Measurements from ENCODE around the gene ERN2.

Gene ERN2

GRCh38 chr16:23683487-23683886 lies 29.5 kb downstream of the ERN2 start:
- no peak overlapping the region for H3K4me3 ChIP-seq (ENCODE audit: low read depth, low read length)
- no peak for TF ChIP-seq CTCF (IDR thresholded peaks at IDR 0.05; ENCODE audit: low read depth, low read length, missing control alignments)
- DNase-seq (ENCODE audit: low read depth), result no peak

GRCh38 chr16:23682181-23682580 lies 30.8 kb downstream of the ERN2 start:
- no peak for DNase-seq (ENCODE audit: low read depth)

GRCh38 chr16:23679986-23680336 lies 33.1 kb downstream of the ERN2 start:
- DNase-seq (ENCODE audit: low read depth), result no peak
- peak overlapping the region; percentile 82 for H3K4me3 ChIP-seq (ENCODE audit: low read depth, low read length)
- TF ChIP-seq CTCF (IDR thresholded peaks at IDR 0.05; ENCODE audit: low read depth, low read length, missing control alignments), result no peak

More at GRCh38 chr16:23682181-23682580, 30.8 kb downstream of the ERN2 start:
- TF ChIP-seq CTCF (IDR thresholded peaks at IDR 0.05; ENCODE audit: low read depth, low read length, missing control alignments), result no peak
- H3K4me3 ChIP-seq (ENCODE audit: low read depth, low read length), result no peak overlapping the region

- no peak for DNase-seq (ENCODE audit: low read depth)
- no peak for TF ChIP-seq CTCF (IDR thresholded peaks at IDR 0.05; ENCODE audit: low read depth, low read length, missing control alignments)
- H3K4me3 ChIP-seq (ENCODE audit: low read depth, low read length), result peak overlapping the region; percentile 82
Observed at GRCh38 chr16:23679274-23679985, 33.6 kb downstream of the ERN2 start.

GRCh38 chr16:23678430-23679273 lies 34.4 kb downstream of the ERN2 start, which contains the start of gene PLK1:
Gene PLK1 (plus strand): TSS chr16:23678889. CDS start chr16:23678933, 44 bp downstream.
- DNase-seq (ENCODE audit: low read depth), result peak; percentile 49
- TF ChIP-seq CTCF (IDR thresholded peaks at IDR 0.05; ENCODE audit: low read depth, low read length, missing control alignments), result peak; percentile 29
- H3K4me3 ChIP-seq (ENCODE audit: low read depth, low read length), result peak within 1 kb of the TSS; percentile 82

GRCh38 chr16:23676924-23677480 lies 36.0 kb downstream of the ERN2 start:
- DNase-seq (ENCODE audit: low read depth), result no peak
- H3K4me3 ChIP-seq (ENCODE audit: low read depth, low read length), result no peak overlapping the region
- no peak for TF ChIP-seq CTCF (IDR thresholded peaks at IDR 0.05; ENCODE audit: low read depth, low read length, missing control alignments)
